ENCODE data around the gene EFR3B. TPM values are rescaled to one million over a fixed set of nuclear protein-coding genes. Genes with fewer than 3 reads are reported as not detected.

The EFR3B gene
- polyA plus RNA-seq, 3 donors, result not detected

DNA sequence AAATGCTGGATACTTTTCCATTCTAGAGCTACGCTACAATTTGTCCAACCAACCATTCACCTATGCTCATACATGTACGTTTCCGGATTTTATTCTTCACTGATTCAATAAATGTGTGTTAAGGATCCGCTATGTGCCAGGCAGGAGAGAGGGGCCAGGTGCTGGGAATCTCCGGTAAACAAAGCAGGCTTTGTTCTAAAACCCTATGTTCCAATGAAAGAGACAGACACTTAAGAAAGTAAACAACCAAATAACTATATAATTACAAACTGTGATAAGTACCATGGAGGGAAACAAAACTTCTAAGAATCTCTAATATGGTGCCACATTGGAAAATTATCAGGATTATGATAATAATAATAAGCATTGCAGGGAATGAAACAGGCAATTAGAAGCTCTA, 148.7 kb downstream of the EFR3B start:
- Mint-ChIP-seq H3K27ac (no peak overlapping the region), H3K27me3 (ENCODE audit: low read depth in 3 of 3) (peaks cover 2% of the 10 kb centered on the region in 3 donors), H3K36me3 (no peaks in the 10 kb centered on the region), H3K9me3 (no peaks in the 10 kb centered on the region), H3K4me1 (no peaks in the 10 kb centered on the region), H3K4me3 (no peak overlapping the region)
- Histone ChIP-seq H3K9ac (ENCODE audit: insufficient read depth, low read length, poor library complexity, severe bottlenecking) (no peak overlapping the region), H3K9me3 (replicated peaks in 1 of 2; ENCODE audit: control insufficient read depth in 1 of 2, insufficient read depth in 1 of 2, low read length in 2 of 2) (no peaks in the 10 kb centered on the region), H3K4me2 (replicated peaks; ENCODE audit: extremely low read depth, low read length, poor library complexity, severe bottlenecking) (no peak overlapping the region), H3K36me3 (replicated peaks in 1 of 2; ENCODE audit: control insufficient read depth in 1 of 2, insufficient read depth in 2 of 2, low read length in 2 of 2) (no peaks in the 10 kb centered on the region), H2AFZ (ENCODE audit: insufficient read depth, low read depth, low read length, poor library complexity, severe bottlenecking) (no peak overlapping the region), H3K27ac (ENCODE audit: low read depth in 1 of 2, low read length in 2 of 2) (no peak overlapping the region), H4K20me1 (ENCODE audit: insufficient read depth, low read length) (no peaks in the 10 kb centered on the region), H3K4me3 (replicated peaks in 1 of 3; ENCODE audit: low read depth in 2 of 3, low read length in 3 of 3) (no peak overlapping the region), H3K27me3 (ENCODE audit: control insufficient read depth in 2 of 2, insufficient read depth in 2 of 2, low read length in 2 of 2) (no peaks in the 10 kb centered on the region), H3K4me1 (ENCODE audit: control insufficient read depth in 1 of 2, insufficient read depth in 2 of 2, low read length in 2 of 2) (no peaks in the 10 kb centered on the region), H3K79me2 (ENCODE audit: insufficient read depth, low read length) (no peaks in the 10 kb centered on the region)
- intact Hi-C loops (cut with micrococcal nuclease), result no loop called here
- 100% methylated on average over 1 of the region's 5 CpGs for whole genome bisulfite sequencing (ENCODE audit: insufficient coverage)
- DNase-seq, result no peak
- TF ChIP-seq, protein P1, sequence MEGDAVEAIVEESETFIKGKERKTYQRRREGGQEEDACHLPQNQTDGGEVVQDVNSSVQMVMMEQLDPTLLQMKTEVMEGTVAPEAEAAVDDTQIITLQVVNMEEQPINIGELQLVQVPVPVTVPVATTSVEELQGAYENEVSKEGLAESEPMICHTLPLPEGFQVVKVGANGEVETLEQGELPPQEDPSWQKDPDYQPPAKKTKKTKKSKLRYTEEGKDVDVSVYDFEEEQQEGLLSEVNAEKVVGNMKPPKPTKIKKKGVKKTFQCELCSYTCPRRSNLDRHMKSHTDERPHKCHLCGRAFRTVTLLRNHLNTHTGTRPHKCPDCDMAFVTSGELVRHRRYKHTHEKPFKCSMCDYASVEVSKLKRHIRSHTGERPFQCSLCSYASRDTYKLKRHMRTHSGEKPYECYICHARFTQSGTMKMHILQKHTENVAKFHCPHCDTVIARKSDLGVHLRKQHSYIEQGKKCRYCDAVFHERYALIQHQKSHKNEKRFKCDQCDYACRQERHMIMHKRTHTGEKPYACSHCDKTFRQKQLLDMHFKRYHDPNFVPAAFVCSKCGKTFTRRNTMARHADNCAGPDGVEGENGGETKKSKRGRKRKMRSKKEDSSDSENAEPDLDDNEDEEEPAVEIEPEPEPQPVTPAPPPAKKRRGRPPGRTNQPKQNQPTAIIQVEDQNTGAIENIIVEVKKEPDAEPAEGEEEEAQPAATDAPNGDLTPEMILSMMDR (IDR thresholded peaks at IDR 0.05), result no peak

- Mint-ChIP-seq H3K9me3 (no peaks in the 10 kb centered on the region), H3K27me3 (ENCODE audit: low read depth in 3 of 3) (peaks cover 3 to 15% (median 7%) of the 10 kb centered on the region in 3 donors), H3K4me3 (no peak overlapping the region), H3K36me3 (no peaks in the 10 kb centered on the region), H3K4me1 (peaks cover 7% of the 10 kb centered on the region), H3K27ac (no peak overlapping the region)
- no peak overlapping the region for H3K27ac ChIP-seq (ENCODE audit: low read depth in 1 of 2, low read length in 2 of 2)
- DNase-seq, result no peak
- H2AFZ ChIP-seq (ENCODE audit: insufficient read depth, low read depth, low read length, poor library complexity, severe bottlenecking), result no peak overlapping the region
- WGBS (ENCODE audit: insufficient coverage), result 93% methylated on average over 9 of the region's 9 CpGs
- H3K4me1 ChIP-seq (ENCODE audit: control insufficient read depth in 1 of 2, insufficient read depth in 2 of 2, low read length in 2 of 2), result peaks cover 0 to 3% of the 10 kb centered on the region in 2 donors
- intact Hi-C loops (cut with micrococcal nuclease), result no loop called here
- H3K9me3 ChIP-seq (replicated peaks in 1 of 2; ENCODE audit: control insufficient read depth in 1 of 2, insufficient read depth in 1 of 2, low read length in 2 of 2), result no peaks in the 10 kb centered on the region
- H3K9ac ChIP-seq (ENCODE audit: insufficient read depth, low read length, poor library complexity, severe bottlenecking), result no peak overlapping the region
- no peaks in the 10 kb centered on the region for H3K79me2 ChIP-seq (ENCODE audit: insufficient read depth, low read length)
- H3K4me2 ChIP-seq (replicated peaks; ENCODE audit: extremely low read depth, low read length, poor library complexity, severe bottlenecking), result no peak overlapping the region
- no peaks in the 10 kb centered on the region for H3K27me3 ChIP-seq (ENCODE audit: control insufficient read depth in 2 of 2, insufficient read depth in 2 of 2, low read length in 2 of 2)
- H4K20me1 ChIP-seq (ENCODE audit: insufficient read depth, low read length), result no peaks in the 10 kb centered on the region
- TF ChIP-seq, protein P1 (IDR thresholded peaks at IDR 0.05), result no peak
- H3K4me3 ChIP-seq (replicated peaks in 1 of 3; ENCODE audit: low read depth in 2 of 3, low read length in 3 of 3), result no peak overlapping the region
- H3K36me3 ChIP-seq (replicated peaks in 1 of 2; ENCODE audit: control insufficient read depth in 1 of 2, insufficient read depth in 2 of 2, low read length in 2 of 2), result no peaks in the 10 kb centered on the region
Measured at GRCh38 chr2:25194576-25195122, 152.8 kb downstream of the EFR3B start.
